Activated CD4-positive, CD25-positive, alpha-beta regulatory T cell treated with anti-CD3 and anti-CD28 coated beads, Interleukin-2, amount 50 U/mL, for 72 hours (primary cell): ENCODE results near the gene IGDCC3.

Experiments used
- DNase-seq: peaks from one replicate; pipeline ENCODE4 v3.0.0; 2021

The IGDCC3 gene

DNA sequence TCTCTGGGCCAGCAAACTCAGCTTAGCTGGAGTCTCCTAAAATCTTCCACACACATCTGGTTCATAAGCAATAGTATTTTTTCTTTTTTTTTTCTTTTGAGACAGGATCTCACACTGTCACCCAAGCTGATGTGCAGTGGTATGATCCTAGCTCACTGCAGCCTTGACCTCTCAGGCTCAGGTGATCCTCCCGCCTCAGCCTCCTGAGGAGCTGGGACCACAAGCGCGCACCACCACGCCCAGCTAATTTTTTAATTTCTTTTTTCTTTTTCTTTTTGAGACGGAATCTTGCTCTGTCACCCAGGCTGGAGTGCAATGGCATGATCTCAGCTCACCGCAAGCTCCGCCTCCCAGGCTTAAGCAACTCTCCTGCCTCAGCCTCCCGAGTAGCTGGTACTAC, 39.0 kb downstream of the IGDCC3 start:
- DNase-seq: no peak

DNA sequence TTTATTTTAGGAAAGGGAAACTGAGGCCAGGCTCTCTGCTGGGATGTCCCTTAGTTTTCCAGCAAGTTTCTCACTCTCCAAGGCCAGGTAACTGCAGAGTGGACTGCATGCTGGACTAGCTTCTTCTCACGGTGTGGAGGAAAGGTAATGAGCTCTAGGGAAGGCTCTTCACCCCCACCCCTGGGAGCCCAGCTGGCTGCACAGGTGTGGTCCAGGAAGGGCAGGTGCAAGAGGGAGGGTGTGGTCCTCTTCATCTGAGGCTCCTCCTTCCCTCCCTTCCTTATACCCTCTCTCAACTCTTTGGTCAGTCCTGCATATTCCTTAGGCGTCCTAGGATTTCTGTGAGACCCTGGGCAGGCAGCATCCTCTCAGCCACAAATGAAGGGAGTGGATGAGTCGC, 39.4 kb downstream of the IGDCC3 start:
- no peak for DNase-seq

DNA sequence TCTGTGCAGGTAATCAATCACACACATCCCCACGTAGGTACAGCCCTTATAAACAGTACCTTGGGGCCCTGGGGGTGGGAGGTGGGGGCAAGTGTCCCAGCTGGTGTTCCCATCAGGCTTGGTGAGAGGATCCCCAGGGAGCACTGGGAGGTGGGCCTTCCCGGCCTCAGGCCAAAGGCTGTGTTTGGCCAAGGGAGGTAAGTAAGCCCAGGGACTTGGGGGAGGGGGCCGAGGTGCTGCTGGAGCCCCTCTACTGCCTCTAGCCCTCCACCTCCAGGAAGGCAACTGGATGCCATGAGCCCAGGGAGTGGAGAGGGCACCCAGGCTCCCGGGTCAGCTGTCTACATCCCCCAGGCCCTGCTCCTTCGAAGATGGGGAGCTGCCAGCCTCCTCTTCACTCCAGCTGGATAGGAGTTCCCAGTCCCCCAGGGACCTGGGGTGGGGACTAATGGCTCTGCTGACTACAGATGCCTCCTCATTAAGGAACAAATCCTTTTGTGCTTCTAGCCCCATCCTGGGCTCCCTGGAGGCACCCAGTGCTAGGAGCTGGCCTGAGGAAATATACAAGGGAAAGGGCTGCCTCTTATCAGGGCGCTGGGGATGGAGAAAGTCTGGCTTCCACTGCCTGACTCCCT, 40.2 kb downstream of the IGDCC3 start:
- DNase-seq: no peak

DNA sequence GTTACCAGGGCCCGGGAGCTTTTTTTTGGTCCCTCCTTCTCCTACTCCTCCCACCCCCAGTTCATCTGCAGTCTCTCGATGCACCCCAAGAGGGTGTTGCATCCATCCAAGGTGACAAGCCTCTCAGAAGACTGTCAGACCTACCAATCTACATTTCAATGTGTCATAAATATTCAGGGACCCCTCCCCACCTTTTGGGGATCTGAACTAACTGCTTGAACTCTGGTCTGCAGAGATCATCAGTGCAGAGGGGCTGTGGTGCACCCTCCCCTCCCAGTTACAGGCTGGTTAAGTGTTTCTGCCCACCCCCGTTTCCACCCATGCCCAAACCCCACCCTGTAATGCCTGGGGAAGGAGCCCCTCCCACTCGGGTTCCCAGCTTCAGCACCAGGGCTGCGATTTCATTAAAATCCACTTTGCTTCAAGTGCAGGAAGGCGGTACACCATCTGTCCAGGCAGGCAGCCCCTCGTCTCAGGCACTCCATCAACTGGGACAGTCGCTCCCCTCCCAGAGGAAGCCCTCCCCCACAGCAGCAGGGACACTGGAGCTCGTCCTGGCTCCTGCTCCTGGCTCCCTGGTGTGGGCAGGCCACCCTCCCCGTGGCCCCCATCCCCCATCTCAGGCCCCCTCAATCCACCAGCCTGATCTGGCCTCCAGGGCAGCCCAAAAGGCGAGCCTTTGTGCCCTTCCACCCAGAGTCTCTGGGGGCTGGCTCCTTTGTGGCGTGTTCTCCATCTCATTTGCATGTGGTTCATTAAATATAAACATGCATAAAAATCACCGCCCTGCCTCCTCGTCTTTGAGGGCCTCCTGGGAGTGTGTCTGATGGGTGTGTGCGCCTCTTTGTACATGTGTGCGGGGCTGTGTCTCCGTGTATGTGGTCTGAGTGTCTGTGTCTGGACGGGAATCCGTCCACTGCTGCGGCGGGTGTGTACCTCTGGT, 41.0 kb downstream of the IGDCC3 start:
- DNase-seq: no peak

DNA sequence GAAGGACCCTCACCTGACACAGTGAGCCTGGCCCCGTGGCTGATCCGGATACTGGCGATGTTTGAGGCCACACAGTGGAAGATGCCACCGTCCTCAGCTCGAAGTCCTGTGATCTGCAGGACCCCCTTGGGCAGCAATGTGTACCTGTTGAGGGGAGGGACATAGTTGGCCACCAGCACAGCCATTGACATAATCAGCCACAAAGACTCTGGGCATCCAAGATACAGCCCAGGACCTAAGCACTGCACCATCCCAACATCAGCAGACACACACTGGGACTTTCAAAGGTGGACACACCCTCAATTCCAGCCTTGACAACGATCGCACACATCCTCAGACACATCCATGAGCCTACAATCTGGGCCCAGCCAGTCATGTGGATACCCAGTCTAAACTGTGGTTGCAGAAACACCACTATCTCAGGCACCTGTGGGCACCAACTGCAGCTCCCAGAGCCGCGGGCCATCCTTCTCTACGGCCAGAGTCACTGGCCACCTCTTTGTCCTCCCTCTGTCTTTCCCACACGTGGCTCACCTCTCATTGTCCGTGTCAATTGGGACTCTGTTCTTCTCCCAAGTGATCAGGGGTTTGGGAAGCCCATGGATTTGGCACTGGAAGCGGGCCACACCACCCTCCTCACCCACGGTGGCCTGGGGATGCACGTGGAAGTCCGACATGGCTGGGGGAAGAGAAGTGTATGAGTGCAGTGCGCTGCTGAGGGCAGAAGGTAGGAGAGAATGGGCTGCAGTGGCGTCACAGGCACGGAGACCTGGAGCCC, 42.3 kb downstream of the IGDCC3 start:
- no peak for DNase-seq

DNA sequence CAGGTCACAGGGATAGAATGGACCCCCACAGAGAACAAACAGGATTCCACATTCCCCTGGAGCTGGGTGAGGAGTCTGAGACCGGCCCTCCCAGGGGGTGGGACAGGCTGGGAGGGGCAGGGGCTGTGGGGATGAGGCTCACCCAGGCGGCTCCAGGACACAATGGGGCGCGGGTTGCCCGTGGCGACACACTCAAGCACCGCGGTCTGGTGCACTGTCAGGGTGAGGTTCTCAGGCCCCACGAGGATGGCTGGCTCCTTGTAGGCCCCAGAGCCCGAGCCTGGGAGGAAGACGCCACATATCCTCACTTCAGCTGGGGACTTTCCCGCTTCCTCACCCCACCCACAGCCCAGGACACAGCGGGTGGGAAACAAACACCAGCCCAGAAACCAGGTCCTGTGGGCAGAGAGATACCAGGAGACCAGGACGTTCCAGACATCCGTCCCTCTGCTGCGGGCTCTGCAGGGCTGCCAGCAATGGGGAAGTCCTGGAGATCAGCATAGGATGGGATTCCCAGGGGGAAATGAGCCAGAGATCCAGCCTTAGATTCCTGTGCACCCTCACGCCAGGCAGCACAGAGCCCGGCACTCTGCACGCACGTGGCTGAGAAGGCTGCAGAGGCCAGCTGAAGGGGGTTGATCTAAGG, 43.1 kb downstream of the IGDCC3 start:
- DNase-seq: no peak

DNA sequence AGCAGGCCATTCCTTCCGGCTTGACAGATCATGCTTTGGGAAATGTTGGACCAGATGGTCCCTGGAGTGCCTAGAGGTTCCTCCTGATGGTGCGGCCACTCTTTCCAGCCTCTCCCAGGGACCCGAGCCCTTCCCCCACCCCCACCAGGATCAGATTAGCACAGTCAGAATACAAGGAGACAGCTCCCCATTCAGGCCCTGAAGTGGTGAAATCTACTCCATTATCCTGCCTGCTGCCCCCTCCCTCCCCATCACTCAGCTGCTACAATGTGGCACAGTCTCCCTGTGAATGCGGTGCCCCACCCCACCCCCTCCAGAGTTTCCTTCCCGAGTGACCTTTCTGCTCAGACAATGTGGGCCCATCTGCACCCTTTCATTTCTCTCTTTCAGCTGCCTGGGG, 43.9 kb downstream of the IGDCC3 start:
- no peak for DNase-seq

DNA sequence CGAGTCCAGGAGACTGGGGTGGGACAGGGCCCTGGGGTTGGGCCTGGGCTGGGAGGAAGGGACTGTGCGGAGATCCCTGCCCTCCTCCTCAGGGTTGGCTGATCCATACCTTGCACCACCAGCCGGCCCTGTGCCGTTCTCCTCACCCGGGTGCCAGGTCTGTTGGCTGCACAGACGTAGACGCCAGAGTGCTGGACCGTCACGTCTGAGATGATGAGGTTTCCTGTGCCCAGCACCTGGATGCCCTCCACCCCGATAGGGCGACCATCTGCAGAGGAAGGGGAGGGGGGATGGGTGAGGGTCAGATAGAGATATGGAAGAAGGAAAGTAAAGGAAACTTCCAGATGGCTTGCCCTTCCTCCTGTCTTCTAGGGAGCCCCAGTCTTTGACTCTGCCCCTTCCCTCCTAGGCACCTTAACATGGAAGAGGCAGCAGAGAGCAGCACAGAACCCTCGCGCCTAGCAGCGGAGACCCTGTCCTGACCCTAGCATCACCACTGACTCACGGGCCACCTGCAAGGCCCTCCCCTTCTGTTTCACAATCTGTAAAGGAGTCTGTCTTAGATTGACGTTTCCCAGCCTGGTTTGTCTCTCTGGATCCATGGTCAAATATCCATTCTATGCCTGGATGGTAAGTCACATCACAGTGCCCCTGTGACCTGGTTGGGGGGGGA, 44.5 kb downstream of the IGDCC3 start:
- DNase-seq: no peak

DNA sequence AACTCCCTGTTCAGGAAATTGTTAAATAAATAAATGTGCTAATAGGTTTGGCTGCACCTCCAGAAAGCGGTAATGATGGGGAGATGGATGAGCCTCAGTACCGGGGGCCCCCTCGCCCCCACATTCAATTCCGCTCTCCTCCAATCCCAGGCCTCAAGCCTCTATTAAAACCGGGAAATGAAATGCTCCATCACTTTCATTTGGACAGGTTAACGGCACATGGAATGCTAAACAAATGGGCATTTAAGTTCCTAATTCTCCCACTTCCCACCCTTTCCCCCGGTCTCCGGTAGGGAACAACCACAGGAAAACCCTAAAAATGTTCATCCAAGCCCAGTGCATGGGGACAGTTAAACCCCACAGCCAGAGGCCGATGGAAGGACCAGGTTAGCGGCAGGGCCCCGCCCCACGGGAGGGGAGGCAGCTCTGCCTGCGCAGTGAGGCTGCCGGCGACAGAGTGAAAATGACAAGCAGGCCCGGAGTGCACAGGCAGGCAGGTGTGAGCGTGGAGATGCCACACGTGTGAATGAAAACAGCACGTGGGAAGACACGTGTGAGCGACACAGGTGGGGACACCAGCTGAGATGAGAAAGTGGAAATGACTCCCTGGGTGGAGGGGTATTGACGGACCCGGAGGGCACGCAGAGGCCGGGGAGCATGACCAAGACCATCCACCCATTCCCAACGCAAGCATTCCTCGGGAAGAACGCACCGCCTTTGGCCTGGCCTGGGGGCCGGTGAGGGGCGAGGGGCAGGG, 45.2 kb downstream of the IGDCC3 start:
- no peak for DNase-seq

DNA sequence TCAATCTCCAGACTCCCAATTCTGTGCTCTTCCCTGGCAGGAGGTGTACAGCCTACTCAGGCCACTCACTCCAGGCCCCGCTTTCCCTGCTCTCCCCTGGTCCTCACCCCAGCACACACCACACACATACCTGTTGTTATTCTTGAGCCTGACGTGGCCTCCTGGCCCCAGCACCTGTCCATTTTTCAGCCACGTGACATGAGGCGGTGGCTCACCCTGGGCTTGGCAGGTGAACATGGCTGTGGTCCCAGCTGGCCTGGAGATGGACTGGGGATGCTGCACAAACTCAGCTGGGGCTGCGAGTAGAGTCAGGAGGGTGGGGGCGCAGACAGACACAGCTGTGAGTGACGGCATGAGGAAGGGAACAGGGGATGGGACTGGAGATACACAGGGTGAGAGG, 46.0 kb downstream of the IGDCC3 start:
- DNase-seq: no peak

DNA sequence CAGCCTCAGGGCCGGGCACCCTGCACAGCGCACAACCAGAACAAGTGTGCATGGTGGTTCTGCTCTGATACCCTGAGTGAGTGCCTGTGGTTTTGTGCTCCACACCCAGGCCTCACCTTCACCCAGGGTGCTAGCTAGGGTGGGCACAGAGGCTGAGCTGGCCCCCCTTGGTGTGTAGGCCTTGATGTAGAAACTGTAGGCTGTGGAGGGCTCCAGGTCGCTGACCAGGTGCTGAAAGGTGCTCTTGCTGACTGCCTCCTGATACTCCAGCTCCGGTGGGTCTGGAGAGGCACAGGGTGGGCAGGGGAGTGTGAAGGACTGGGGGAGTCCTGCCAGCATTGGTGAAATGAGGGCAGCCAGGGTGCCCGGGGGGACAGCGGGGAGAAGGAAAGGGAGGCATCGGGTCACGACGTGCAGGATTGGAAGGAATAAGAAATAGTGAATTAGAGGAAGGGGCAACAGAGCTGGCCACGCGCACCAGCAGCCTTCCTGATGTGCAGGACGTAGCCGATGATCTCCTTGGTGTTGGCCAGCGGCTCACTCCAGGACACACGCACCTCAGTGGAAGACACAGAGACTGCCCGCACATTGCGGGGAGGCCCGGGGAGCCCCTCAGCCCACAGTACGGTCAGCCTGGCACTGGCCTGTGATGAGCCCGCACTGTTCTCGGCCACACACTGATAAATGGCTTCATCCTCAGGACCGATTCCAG, 46.7 kb downstream of the IGDCC3 start:
- no peak for DNase-seq

DNA sequence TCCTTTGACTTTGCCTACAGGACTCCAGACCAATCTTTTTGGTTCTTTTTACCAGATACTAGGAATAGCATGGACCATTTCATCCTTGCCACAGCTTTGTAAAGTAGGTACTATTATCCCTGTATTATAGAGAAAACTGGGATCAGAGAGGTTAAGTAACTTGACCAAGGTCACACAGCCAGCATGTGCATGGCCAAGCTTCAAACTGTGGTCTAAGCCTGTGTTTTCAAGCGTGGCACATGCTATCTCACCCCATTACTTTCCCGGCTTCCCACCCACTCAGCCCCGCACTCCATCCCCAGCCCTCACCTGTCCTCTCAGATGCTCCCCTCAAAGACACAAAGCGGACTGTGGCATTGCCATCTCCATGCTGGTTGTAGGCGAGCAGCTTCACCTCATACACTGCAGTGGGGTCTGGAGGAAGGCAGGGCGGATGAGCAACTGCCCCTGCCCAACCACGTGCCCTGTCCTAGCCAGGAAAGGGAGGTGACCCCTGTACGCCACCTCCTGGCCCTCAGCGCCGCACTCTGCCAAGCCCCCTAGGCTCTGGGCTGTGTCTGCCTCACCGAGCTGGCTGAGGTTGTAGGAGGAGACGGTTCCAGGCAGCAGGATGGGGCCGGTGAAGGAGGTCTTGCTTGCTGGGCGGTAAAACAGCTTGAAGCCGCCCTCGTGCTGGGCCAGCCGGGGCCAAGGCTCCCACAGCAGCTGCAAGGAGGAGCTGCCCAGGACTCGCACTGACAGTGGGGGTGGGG, 47.6 kb downstream of the IGDCC3 start:
- no peak for DNase-seq

DNA sequence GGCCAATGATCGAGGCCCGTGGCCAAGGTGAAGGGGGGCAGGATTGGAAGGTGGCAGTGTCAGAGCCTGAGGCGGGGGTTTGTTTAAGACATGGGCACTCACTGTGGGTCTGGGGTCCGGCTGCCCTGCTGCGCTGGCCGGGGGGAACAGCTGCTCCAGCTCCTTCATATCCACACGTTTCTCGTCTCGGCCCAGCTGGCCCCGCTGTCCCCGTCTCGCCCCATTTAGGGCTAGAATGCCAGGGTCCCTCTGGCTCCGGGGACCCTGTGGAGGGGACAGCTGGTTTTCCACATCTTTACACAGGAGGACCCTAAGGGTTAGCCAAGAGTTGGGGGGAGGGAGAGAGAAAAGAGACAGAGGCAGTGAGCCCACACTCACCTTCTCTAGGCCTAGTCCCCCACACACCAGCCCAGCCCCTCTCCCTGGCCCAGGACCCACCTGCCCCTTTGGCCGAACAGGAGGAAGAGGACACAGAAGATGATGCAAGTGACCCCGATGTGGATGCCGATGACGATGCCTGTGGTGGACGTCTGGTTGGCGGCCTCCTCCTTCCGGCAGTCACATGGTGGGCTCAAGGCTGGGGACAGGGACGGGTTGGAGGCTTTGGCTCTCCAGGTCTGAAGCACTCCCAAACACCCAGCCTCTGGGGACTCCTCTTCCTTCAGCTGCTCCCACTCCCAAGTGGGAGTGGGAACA, 48.4 kb downstream of the IGDCC3 start:
- no peak for DNase-seq

DNA sequence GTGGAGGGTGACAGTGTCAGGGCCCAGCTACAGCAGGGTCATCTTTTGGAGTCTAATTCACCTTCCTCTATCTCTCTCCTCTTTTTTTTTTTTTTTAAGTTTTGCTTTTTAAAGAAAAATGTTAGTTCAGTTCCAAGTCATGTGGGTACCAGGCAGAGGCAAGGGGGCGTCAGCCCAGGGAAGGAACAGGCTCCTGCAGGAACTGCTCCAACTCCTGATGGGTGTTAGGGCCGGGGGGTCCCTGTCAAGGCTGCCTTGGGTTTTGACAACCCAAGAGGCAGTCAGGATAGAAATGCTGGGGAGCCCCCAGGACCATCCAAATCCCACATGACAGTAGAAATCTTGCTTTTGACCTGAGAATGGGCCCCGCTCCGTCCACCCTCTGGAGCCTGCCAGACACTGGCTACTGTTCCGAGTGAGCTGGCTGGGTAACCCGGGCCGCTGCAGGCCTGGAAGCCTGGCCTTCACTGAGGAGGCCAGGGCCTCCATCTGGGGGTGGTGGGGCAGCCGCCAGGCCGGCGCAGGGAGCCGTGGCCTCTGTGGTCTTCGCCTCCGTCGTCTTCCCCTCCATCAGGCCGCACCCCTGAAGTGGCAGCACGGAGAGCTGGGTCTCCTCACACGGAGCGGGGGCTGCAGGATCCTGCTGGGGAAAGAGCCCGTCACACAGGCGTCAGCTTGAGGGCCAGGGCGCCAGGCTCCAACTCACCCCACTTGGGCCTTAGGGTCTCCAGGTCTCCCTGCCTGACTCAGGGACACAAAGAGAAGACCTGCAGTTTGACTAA, 49.1 kb downstream of the IGDCC3 start:
- no peak for DNase-seq

DNA sequence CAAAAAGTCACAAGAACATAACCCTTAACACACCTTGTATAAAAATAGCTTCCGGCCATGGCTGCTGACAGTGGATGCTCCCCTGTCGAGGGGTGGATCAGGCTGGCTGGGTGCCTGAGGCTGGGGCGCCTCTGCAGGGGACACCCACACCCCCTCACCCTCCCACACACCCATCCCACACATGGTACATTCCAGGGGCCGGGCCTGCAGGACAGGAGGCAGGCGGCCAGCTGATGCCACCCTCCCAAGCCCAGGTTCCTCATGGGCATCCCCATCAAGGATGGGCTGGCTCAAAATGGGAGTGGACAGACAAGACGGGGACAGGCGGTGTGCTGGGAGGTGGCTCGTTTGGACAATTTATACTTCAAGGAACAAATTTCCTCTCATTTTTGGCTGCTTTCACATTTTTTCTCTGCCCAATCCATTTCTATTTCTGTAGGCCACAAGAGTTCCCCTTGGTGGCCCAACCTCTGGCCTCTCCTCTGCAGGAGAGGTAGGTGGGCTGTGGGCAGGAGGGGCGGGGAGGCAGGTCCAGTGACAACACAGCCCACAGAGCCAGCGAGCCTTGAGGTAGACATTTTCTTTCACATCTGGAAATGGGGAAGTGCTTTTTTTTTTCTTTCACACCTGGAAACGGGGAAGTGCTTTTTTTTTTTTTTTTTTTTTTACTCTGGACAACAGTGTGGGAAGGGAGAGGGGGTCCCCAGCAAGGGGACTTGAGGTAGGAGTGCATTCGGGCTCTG, 50.0 kb downstream of the IGDCC3 start:
- no peak for DNase-seq

DNA sequence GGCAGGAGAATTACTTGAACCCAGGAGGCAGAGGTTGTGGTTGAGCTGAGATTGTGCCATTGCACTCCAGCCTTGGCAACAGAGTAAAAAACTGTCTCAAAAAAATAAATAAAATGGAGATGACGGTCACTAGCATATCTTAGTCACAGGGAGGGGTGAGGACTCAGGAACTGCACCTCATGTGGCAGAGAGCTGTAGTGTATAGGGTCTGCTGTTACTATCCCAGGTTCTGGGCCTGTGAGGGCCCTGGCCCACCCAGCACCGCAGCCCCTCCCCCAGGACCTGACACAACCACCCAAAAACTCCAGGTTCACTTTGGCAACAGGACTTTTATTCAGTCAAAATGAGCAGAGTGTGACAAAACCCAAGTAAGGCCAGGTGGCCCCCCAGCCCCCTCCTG, 51.0 kb downstream of the IGDCC3 start:
- DNase-seq: no peak

DNA sequence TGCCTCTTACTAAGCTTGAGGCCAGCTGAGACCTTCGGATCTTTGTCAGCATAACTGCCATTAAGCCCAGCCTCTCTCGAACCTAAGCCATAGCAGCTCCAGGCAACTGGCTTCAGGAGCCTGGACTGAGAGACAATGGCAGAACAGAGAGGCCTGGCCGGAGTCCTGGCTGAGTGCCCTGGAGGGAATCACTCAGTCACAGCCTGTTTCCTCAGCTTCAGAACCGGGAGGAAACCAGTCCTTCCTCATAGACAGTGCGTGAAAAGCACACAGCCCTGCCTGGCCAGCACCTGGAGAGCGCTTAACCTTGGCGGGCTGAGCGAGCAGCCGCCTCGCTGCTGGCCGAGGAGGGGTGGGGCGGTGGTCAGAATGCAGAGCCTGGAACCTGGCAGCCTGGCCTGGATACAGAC, 51.7 kb downstream of the IGDCC3 start:
- no peak for DNase-seq

DNA sequence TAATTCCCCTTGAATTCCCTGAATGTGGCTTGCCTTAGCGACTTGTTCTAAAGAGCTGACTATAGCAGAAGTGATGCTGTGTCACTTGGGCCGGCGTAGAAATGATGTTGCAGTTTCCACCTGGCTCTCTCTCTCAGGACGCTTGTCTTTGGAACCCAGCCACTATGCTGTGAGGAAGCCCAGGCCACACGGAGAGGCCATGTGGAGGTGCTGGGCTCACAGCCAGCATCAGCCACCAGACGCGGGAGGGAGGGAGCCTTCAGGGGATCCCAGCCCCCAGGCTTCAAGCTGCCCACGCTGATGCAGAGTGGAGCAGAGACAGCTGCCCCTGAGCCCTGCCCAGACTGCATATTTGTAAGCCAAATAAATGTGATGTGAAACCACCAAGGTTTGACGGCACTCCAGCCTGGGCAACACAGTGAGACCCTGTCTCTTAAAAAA, 54.7 kb downstream of the IGDCC3 start:
- DNase-seq: no peak
